ENCODE measurements around the gene SETBP1. TPM values are rescaled to one million over a fixed set of nuclear protein-coding genes. Genes with fewer than 3 reads are reported as not detected.

The SETBP1 gene
- total and polyA plus RNA-seq, 2 donors from 2014 or later = 2.7 to 71.7 TPM

DNA sequence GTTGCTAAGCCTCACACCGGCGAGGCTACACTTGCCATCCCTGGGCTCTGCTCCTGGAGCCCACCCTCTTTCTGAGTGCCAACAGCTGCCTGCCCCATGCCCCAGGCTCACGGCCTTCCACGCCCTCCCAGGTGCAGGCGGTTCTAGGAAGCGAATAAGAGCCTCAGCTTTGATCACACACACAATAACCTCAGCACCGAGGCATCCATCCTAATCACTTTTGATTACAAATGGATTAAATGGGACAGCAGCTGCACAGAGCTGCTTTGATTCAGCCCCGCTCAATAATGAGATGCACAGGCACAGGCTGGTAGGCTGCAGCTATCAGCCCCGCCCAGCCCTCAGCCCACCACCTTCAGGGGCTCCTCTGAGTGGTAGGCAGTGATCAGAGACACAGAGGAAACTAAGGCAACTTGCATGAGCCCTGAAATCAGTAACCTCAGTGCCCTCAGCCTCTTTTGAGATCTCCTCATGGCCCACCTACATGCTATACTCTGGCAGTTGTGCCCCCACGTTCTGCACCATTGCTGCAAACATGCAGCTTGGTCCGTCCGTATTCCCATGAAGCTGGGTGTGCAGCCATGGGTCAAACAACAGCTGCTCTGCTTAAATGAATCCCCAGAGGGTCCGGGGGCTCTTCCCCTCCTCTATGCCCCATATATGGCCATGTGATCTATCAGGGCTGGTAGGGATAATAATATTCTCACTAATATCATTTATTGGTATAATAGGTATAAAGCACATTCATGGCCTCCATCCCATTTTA lies 171.4 kb downstream of the SETBP1 start:
- Histone ChIP-seq H3K27ac (ENCODE audit: low read depth in 2 of 2, low read length in 2 of 2) (peak overlapping the region in 1 of 2 donors; percentile 25), H3K27me3 (ENCODE audit: control insufficient read depth, insufficient read depth, low read length) (no peaks in the 10 kb centered on the region), H3K9me3 (ENCODE audit: control insufficient read depth in 2 of 3, insufficient read depth in 1 of 3, low read length in 3 of 3) (no peaks in the 10 kb centered on the region), H3K36me3 (ENCODE audit: control insufficient read depth in 2 of 3, insufficient read depth in 3 of 3, low read length in 3 of 3) (no peaks in the 10 kb centered on the region), H3K4me1 (ENCODE audit: control insufficient read depth in 2 of 3, insufficient read depth in 2 of 3, low read depth in 1 of 3, low read length in 3 of 3) (peaks cover 0 to 27% (median 4%) of the 10 kb centered on the region in 3 donors), H3K4me3 (ENCODE audit: low read length in 3 of 3) (no peak overlapping the region), H3K9ac (ENCODE audit: low read length in 3 of 3) (no peak overlapping the region)
- no peak for FAIRE-seq
- no peak for DNase-seq
- intact Hi-C loops (cut with DNase I) = no loop called here
- TF ChIP-seq, protein P1, sequence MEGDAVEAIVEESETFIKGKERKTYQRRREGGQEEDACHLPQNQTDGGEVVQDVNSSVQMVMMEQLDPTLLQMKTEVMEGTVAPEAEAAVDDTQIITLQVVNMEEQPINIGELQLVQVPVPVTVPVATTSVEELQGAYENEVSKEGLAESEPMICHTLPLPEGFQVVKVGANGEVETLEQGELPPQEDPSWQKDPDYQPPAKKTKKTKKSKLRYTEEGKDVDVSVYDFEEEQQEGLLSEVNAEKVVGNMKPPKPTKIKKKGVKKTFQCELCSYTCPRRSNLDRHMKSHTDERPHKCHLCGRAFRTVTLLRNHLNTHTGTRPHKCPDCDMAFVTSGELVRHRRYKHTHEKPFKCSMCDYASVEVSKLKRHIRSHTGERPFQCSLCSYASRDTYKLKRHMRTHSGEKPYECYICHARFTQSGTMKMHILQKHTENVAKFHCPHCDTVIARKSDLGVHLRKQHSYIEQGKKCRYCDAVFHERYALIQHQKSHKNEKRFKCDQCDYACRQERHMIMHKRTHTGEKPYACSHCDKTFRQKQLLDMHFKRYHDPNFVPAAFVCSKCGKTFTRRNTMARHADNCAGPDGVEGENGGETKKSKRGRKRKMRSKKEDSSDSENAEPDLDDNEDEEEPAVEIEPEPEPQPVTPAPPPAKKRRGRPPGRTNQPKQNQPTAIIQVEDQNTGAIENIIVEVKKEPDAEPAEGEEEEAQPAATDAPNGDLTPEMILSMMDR (IDR thresholded peaks at IDR 0.05; ENCODE audit: borderline replicate concordance, extremely low read depth, insufficient read depth) = no peak

DNA sequence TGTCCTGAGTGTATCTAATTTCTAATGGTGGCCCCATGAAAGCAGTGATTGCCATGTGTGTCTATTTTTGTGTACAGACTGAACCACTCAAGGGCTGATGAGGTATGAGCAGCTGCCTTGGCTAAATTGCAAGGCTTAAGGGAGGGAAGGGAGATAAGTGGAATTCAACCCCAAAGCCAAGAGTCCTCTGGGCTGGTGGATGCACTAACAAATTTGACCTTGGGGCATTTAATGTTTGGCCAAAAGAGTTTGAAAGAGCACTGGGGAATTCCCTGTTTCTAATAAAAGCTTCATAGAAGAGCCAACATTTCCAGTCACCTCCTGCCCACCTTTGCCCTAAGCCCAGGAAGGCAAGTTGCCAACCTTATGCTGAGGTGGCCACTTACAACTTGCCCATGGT lies 172.1 kb downstream of the SETBP1 start:
- intact Hi-C loops (cut with DNase I) = no loop called here
- Histone ChIP-seq H3K9ac (ENCODE audit: low read length in 3 of 3) (no peak overlapping the region), H3K4me1 (ENCODE audit: control insufficient read depth in 2 of 3, insufficient read depth in 2 of 3, low read depth in 1 of 3, low read length in 3 of 3) (peaks cover 0 to 23% (median 4%) of the 10 kb centered on the region in 3 donors), H3K27ac (ENCODE audit: low read depth in 2 of 2, low read length in 2 of 2) (no peak overlapping the region), H3K4me3 (ENCODE audit: low read length in 3 of 3) (no peak overlapping the region), H3K27me3 (ENCODE audit: control insufficient read depth, insufficient read depth, low read length) (no peaks in the 10 kb centered on the region), H3K36me3 (ENCODE audit: control insufficient read depth in 2 of 3, insufficient read depth in 3 of 3, low read length in 3 of 3) (no peaks in the 10 kb centered on the region), H3K9me3 (ENCODE audit: control insufficient read depth in 2 of 3, insufficient read depth in 1 of 3, low read length in 3 of 3) (no peaks in the 10 kb centered on the region)
- TF ChIP-seq, protein P1 (IDR thresholded peaks at IDR 0.05; ENCODE audit: borderline replicate concordance, extremely low read depth, insufficient read depth) = no peak
- FAIRE-seq (no peak), DNase-seq (no peak)

DNA sequence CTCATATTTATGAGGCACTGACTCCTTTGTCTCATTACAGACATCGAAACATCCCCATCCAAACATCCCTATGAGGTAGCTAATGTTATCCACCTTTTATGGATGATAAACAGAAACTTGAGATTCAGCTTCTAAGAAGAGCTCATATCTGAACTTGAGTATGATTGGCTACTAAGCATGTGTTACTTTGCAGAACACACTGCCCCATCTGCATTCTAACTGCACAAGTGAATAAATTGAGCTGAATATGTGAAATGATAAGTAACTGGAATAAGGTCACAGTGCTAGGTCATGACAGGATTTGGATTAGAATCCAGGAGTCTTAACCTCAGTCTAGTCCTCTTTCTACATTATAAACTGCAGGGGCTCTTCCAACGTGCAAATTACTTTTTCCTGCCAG lies 172.7 kb downstream of the SETBP1 start:
- peaks cover 0 to 22% (median 4%) of the 10 kb centered on the region in 3 donors for H3K4me1 ChIP-seq (ENCODE audit: control insufficient read depth in 2 of 3, insufficient read depth in 2 of 3, low read depth in 1 of 3, low read length in 3 of 3)
- H3K27ac ChIP-seq (ENCODE audit: low read depth in 2 of 2, low read length in 2 of 2) = no peak overlapping the region
- H3K9me3 ChIP-seq (ENCODE audit: control insufficient read depth in 2 of 3, insufficient read depth in 1 of 3, low read length in 3 of 3) = no peaks in the 10 kb centered on the region
- FAIRE-seq = no peak
- H3K36me3 ChIP-seq (ENCODE audit: control insufficient read depth in 2 of 3, insufficient read depth in 3 of 3, low read length in 3 of 3) = no peaks in the 10 kb centered on the region
- H3K9ac ChIP-seq (ENCODE audit: low read length in 3 of 3) = no peak overlapping the region
- no peak for DNase-seq
- intact Hi-C loops (cut with DNase I) = no loop called here
- no peaks in the 10 kb centered on the region for H3K27me3 ChIP-seq (ENCODE audit: control insufficient read depth, insufficient read depth, low read length)
- TF ChIP-seq, protein P1 (IDR thresholded peaks at IDR 0.05; ENCODE audit: borderline replicate concordance, extremely low read depth, insufficient read depth) = no peak
- H3K4me3 ChIP-seq (ENCODE audit: low read length in 3 of 3) = no peak overlapping the region

Measured in kidney (tissue), 14 donors.